ENCODE results near the gene EEF2K. TPM values are rescaled to one million over a fixed set of nuclear protein-coding genes. Genes with fewer than 3 reads are reported as not detected.
A peak's percentile ranks its signal among the peaks of the same experiment; 100 is the strongest.
"Not testable (repeated sequence)": the region's sequence is repeated elsewhere in the genome, so short reads cannot be mapped to it uniquely, and the experiment has no call there.

EEF2K gene
- total RNA-seq, 2 experiments from 2014 or later, result 23.0 to 24.1 TPM

DNA sequence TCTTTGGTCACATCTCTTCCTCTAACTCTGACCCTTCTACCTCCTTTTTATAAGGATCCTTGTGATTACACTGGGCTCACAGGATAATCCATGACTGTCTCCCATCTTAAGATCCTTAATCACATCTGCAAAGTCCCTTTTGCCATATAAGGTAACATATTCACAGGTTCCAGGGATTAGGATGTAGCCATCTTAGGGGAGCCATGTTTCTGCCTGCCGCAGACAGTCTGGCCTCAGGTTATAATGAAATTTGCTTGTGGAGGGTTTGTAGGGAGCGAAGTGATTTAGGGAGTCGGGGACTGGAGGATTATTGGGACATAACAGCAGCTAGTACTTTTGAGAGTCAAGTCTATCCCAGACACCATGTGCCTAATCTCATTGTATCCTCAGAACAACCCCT, 7.7 kb downstream of the EEF2K start:
- H3K36me3 Mint-ChIP-seq, result peaks cover 25% of the 10 kb centered on the region
- intact Hi-C loops (cut with micrococcal nuclease), result no loop called here
- no peak for DNase-seq
- ChIA-PET CTCF (interaction anchor here (1.1 kb wide), 1 partner anchor 18 kb away, joined by 3 read pairs; no protein-coding TSS in a partner anchor), POLR2A (no interaction called here)
- no peak overlapping the region for H3K4me3 Mint-ChIP-seq
- peaks cover 29% of the 10 kb centered on the region for H3K4me1 Mint-ChIP-seq (ENCODE audit: low read depth)
- peaks cover 4% of the 10 kb centered on the region for H3K9me3 Mint-ChIP-seq
- H3K27me3 Mint-ChIP-seq, result no peaks in the 10 kb centered on the region
- H3K27ac Mint-ChIP-seq, result no peak overlapping the region

DNA sequence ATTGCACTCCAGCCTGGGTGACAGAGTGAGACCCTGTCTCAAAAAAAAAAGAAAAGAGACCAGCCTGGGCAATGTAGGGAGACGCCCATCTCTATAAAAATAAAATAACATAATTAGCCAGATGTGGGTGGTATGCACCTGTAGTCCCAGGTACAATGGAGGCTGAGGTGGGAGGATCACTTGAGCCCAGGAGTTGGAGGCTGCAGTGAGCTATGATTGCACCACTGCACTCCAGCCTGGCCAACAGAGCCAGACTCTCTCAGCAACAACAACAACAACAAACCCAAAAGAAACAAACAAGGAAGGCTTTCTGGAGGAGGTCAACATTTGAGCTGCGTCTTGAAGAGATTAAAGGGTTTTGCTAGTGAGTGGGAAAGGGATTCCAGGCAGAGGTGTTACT, 8.3 kb downstream of the EEF2K start:
- no peak for DNase-seq
- H3K9me3 Mint-ChIP-seq, result peaks cover 4% of the 10 kb centered on the region
- intact Hi-C loops (cut with micrococcal nuclease), result no loop called here
- ChIA-PET POLR2A (no interaction called here), CTCF (no interaction called here)
- peaks cover 26% of the 10 kb centered on the region for H3K4me1 Mint-ChIP-seq (ENCODE audit: low read depth)
- H3K36me3 Mint-ChIP-seq, result peaks cover 24% of the 10 kb centered on the region
- H3K27ac Mint-ChIP-seq, result no peak overlapping the region
- H3K4me3 Mint-ChIP-seq, result no peak overlapping the region
- no peaks in the 10 kb centered on the region for H3K27me3 Mint-ChIP-seq

DNA sequence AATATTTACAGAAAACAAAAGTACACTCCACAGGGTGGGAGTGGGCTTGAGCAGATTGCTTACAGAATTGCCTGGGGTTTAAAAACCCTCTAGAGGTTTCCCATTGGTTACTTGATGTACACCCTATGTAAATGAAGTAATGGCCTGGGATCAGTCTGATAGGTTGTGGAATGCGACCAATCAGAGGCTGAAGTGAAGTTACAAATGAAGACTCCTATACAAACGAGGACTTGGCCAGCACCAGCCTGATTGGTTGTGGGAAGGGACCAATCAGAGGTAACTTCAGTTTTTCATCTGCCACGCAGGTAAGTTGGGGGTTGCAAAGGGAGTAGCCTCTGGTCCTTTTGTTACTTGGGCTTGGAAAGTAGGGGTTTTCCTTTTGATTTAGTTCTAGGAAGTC, 8.8 kb downstream of the EEF2K start:
- intact Hi-C loops (cut with micrococcal nuclease), result no loop called here
- H3K4me1 Mint-ChIP-seq (ENCODE audit: low read depth), result peaks cover 22% of the 10 kb centered on the region
- H3K36me3 Mint-ChIP-seq, result peaks cover 24% of the 10 kb centered on the region
- DNase-seq, result no peak
- H3K27ac Mint-ChIP-seq, result no peak overlapping the region
- H3K9me3 Mint-ChIP-seq, result peaks cover 4% of the 10 kb centered on the region
- CTCF ChIA-PET, result interaction anchor here (0.6 kb wide), 1 partner anchor 15 kb away, joined by 5 read pairs; no protein-coding TSS in a partner anchor
- no peaks in the 10 kb centered on the region for H3K27me3 Mint-ChIP-seq
- POLR2A ChIA-PET, result no interaction called here
- no peak overlapping the region for H3K4me3 Mint-ChIP-seq

DNA sequence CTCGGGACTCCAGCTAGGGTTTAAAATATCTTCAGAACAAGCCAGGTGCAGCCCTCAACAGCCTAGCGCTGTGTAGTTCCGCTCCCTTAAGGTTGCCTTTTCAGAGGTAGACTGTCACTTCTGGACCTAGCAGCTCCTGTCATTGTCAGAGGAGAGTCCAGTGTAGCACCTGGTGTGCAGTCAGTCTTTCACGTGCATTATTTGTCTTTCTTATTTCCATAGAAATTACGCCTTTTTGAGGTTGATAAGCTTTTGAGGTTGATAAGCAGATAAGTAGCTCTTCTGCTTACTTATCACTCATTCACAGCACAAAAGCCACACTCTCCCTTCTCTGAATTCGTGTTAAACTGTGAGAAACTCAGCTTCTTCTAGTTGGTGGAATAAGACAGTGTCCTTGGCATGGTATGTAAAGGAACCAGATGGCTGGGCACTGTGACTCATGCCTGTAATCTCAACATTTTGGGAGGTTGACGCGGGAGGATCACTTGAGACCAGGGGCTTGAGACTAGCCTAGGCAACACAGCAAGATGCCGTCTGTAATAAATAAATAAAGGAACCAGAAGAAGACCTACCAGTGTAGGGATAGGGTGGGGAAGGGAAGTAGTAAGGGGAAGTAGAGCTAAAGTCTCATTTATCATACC, 10.2 kb downstream of the EEF2K start:
- DNase-seq, result no peak
- CTCF ChIA-PET, result interaction anchor here (1.2 kb wide), 1 partner anchor 10 kb away, joined by 5 read pairs; the partner anchor contains the start of gene EEF2K
- Mint-ChIP-seq H3K4me3 (no peak overlapping the region), H3K27me3 (no peaks in the 10 kb centered on the region), H3K36me3 (peaks cover 12% of the 10 kb centered on the region), H3K4me1 (ENCODE audit: low read depth) (peaks cover 24% of the 10 kb centered on the region), H3K9me3 (no peaks in the 10 kb centered on the region), H3K27ac (no peak overlapping the region)
- POLR2A ChIA-PET, result no interaction called here
- intact Hi-C loops (cut with micrococcal nuclease), result no loop called here

DNA sequence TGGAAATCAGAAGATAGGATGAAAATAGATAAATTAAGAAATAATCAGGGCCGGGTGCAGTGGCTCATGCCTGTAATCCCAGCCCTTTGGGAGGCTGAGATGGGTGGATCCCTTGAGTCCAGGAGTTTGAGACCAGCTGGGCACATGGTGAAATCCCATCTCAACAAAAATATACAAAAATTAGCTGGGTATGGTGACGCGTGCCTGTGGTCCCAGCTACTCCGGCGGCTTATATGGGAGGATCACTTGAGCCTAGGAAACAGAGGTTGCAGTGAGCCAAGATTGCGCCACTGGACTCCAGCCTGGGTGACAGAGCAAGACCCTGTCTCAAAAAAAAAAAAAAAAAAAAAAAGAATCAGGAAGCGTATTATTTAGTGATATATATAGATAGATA, 10.8 kb downstream of the EEF2K start:
- H3K36me3 Mint-ChIP-seq, result peaks cover 12% of the 10 kb centered on the region
- CTCF ChIA-PET, result interaction anchor here (1.2 kb wide), 1 partner anchor 10 kb away, joined by 5 read pairs; the partner anchor contains the start of gene EEF2K
- H3K4me3 Mint-ChIP-seq; DNase-seq; H3K27me3 Mint-ChIP-seq; intact Hi-C loops (cut with micrococcal nuclease); H3K9me3 Mint-ChIP-seq; H3K27ac Mint-ChIP-seq: not testable (repeated sequence)
- peaks cover 24% of the 10 kb centered on the region for H3K4me1 Mint-ChIP-seq (ENCODE audit: low read depth)
- POLR2A ChIA-PET, result interaction anchor here (1.8 kb wide), 1 partner anchor 9 kb away, joined by 7 read pairs; no protein-coding TSS in a partner anchor

DNA sequence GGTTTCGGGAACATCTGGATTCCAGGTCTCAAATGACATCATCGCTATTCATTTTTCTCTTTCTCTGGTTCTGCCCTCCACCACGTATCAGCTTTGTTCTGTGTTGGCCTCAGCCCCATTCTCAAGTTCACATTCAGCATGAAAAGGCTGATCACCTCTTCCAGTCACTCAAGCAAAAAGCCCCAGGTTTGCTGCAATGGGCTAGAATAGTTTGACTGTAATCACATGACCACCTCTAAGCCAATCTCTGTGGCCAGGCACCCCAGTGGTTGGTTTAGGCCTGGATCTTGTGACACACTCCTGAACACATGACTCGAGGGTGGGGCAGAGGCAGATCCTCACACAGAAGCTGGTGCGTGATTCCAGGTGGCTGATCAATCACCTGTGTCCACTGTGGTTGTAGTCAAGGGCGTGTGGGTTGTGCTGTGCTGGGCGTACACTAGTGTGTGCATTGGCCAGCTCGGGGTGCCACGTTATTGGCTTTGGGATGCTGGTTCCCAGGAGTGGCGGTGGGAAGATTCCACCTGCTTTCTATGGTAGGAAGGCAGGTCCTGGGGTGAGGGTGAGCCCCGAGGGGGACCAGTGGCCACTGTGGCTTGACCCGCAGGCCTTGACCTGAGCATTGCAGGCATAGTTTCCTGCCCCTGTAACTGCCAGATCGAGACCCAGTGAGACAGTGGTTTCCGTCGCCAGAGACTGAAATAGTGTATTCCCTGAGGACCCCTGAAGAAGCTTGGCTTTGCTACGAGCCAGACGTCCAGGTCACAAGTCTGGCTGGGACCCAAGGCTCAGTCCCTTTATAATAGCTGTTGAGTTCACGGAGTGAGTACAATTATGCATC, 12.0 kb downstream of the EEF2K start:
- H3K27ac Mint-ChIP-seq, result peak overlapping the region; percentile 28
- no peak overlapping the region for H3K4me3 Mint-ChIP-seq
- no peaks in the 10 kb centered on the region for H3K9me3 Mint-ChIP-seq
- peaks cover 13% of the 10 kb centered on the region for H3K36me3 Mint-ChIP-seq
- peak; percentile 53 for DNase-seq
- H3K4me1 Mint-ChIP-seq (ENCODE audit: low read depth), result peaks cover 27% of the 10 kb centered on the region
- intact Hi-C loops (cut with micrococcal nuclease), result no loop called here
- ChIA-PET CTCF (interaction anchor here (0.7 kb wide), 1 partner anchor 44 kb away, joined by 5 read pairs; no protein-coding TSS in a partner anchor), POLR2A (interaction anchor here (1.1 to 1.8 kb wide), 2 partner anchors 10 to 12 kb away, joined by 3 to 7 read pairs; partner anchors contain the start of gene EEF2K)
- H3K27me3 Mint-ChIP-seq, result no peaks in the 10 kb centered on the region

DNA sequence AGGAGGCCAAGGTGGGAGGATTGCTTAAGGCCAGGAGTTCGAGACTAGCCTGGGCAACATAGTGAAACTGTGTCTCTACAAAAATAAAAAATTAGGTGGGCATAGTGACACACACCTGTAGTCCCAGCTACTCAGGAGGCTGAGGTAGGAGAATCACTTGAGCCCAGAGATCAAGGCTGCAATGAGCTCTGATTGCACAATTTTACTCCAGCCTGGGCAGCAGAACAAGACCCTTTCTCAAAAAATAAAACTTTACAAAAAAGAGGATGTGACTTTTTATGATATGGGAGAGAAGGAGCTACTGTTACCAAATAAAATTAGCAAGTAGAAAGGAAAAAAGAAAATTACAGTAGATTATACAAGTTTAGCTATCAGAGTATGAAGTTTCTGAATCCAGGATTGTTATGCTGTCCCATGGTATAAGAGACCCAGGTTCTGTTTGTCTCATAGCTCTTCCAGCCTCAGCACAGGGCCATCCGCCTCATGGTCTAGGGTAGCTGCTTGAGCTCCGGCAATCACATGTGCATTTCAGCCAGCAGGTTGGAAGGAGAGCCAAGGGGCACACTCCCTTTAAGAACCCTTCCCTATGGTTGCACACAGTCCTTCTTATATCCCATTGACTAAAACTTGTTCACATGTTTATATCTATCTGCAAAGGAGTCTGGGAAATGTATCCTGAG, 13.5 kb downstream of the EEF2K start:
- Mint-ChIP-seq H3K9me3 (no peaks in the 10 kb centered on the region), H3K4me1 (ENCODE audit: low read depth) (peaks cover 27% of the 10 kb centered on the region), H3K27ac (no peak overlapping the region), H3K27me3 (no peaks in the 10 kb centered on the region), H3K4me3 (no peak overlapping the region), H3K36me3 (peaks cover 6% of the 10 kb centered on the region)
- CTCF ChIA-PET, result interaction anchor here (0.6 kb wide), 1 partner anchor 1047 kb away, joined by 3 read pairs; no protein-coding TSS in a partner anchor
- POLR2A ChIA-PET, result interaction anchor here (1.0 to 1.5 kb wide), 2 partner anchors 13 to 43 kb away, joined by 4 read pairs; partner anchors contain the start of gene EEF2K
- DNase-seq, result no peak
- intact Hi-C loops (cut with micrococcal nuclease), result no loop called here

DNA sequence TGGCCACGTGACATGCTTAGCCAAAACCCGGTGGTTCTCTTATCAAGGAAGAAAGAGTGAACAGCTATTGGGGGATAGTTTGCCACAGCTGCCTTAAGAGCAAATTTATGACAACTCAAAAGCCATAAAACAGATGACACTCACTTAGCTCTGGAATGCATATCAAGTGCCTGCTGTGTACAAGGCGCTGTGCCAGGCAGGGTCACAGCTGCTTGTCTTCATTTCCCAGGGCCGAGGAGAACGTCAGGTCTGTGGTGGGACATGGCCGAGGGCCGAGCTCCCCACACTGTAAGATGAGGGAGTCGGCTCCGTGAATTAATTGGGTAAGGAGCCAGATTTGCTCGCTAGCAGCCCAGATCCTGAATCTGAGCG, 14.0 kb downstream of the EEF2K start:
- POLR2A ChIA-PET, result interaction anchor here (1.0 to 1.5 kb wide), 2 partner anchors 14 to 42 kb away, joined by 4 read pairs; partner anchors contain the start of gene EEF2K
- no peak overlapping the region for H3K27ac Mint-ChIP-seq
- peaks cover 27% of the 10 kb centered on the region for H3K4me1 Mint-ChIP-seq (ENCODE audit: low read depth)
- H3K9me3 Mint-ChIP-seq, result no peaks in the 10 kb centered on the region
- H3K4me3 Mint-ChIP-seq, result no peak overlapping the region
- intact Hi-C loops (cut with micrococcal nuclease), result no loop called here
- CTCF ChIA-PET, result interaction anchor here (0.6 kb wide), 1 partner anchor 1046 kb away, joined by 3 read pairs; no protein-coding TSS in a partner anchor
- no peak for DNase-seq
- no peaks in the 10 kb centered on the region for H3K27me3 Mint-ChIP-seq
- peaks cover 6% of the 10 kb centered on the region for H3K36me3 Mint-ChIP-seq

DNA sequence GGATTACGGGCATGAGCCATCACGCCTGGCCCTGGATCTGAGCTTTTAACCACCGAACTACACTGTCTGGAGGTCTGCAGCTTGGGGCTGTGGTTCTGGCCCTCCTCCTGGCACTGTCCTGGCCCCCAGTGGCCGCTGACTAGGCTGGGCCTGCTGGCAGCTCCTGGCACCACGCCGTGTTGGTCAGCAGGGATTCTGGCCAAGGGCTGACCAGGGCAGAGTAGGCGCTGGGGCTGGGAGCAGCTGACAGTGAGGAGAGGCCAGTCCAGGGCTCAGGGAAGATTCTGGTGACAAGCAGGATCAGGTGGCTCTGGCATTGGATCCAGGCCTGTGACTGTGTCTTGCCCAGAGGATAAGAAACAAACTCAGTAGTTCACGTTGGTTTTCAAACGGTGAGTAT, 14.6 kb downstream of the EEF2K start:
- DNase-seq, result no peak
- Mint-ChIP-seq H3K4me3 (no peak overlapping the region), H3K27me3 (no peaks in the 10 kb centered on the region), H3K9me3 (no peaks in the 10 kb centered on the region), H3K27ac (no peak overlapping the region), H3K36me3 (peaks cover 4% of the 10 kb centered on the region), H3K4me1 (ENCODE audit: low read depth) (peaks cover 23% of the 10 kb centered on the region)
- ChIA-PET CTCF (no interaction called here), POLR2A (interaction anchor here (1.0 to 1.5 kb wide), 2 partner anchors 15 to 41 kb away, joined by 4 read pairs; partner anchors contain the start of gene EEF2K)
- intact Hi-C loops (cut with micrococcal nuclease), result no loop called here

DNA sequence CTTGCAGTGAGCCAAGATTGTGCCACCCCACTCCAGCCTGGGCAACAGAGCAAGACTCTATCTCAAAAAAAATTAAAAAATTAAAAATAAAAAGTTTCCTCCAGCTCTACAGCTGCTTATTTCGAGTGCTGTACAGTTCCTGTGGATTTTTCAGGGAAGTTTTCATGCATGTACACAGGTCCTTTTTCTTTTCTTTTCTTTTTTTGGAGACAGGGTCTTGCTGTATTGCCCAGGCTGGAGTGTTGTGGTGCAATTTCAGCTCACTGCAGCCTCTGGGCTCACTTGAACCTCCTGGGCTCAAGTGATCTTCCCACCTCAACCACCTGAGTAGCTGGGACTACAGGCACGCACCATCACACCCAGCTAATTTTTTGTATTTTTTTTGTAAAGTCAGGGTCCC, 15.9 kb downstream of the EEF2K start:
- intact Hi-C loops (cut with micrococcal nuclease), result no loop called here
- H3K4me1 Mint-ChIP-seq (ENCODE audit: low read depth), result peaks cover 22% of the 10 kb centered on the region
- ChIA-PET POLR2A (no interaction called here), CTCF (interaction anchor here (0.6 kb wide), 1 partner anchor 206 kb away, joined by 3 read pairs; no protein-coding TSS in a partner anchor)
- no peak overlapping the region for H3K27ac Mint-ChIP-seq
- no peak overlapping the region for H3K4me3 Mint-ChIP-seq
- H3K9me3 Mint-ChIP-seq, result no peaks in the 10 kb centered on the region
- peaks cover 4% of the 10 kb centered on the region for H3K36me3 Mint-ChIP-seq
- no peak for DNase-seq
- no peaks in the 10 kb centered on the region for H3K27me3 Mint-ChIP-seq

DNA sequence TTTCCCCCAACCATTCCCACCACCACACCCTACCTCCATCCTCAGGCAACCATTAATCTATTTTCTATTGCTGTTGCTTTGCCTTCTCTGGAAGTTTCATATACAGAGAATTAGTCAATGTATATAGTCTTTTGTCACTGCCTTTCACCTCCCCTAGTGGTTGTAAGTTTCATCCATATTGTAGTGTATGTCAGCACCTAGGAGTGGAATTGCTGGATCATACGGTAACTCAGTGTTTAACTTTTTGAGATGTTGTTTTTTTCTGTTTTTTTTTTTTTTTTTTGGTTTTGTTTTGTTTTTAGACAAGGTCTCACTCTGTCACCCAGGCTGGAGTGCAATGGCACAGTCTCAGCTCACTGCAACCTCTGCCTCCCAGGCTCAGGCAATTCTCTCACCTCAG, 16.9 kb downstream of the EEF2K start:
- DNase-seq, result no peak
- Mint-ChIP-seq H3K27me3 (no peaks in the 10 kb centered on the region), H3K4me3 (no peak overlapping the region), H3K36me3 (peaks cover 4% of the 10 kb centered on the region), H3K27ac (no peak overlapping the region), H3K9me3 (no peaks in the 10 kb centered on the region), H3K4me1 (ENCODE audit: low read depth) (peaks cover 18% of the 10 kb centered on the region)
- ChIA-PET POLR2A (no interaction called here), CTCF (no interaction called here)
- intact Hi-C loops (cut with micrococcal nuclease), result no loop called here

DNA sequence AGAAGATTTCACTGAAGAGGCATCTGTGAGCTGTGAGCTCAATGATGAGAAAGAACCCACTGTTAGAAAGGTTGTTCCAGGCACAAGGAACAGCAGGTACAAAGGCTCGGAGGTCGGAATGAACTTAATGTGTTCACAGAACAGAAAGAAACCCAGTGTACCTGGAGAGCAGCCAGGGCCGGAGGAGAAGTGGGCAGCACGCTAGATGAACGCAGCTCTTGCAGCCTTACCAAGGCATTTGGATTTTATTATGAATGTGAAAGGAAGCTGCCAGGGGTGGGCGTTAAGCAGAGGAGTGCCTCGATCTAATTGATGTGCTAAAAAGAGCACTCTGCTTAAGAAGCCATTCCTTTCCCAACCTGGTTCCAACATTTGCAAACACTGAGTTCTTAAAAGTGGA, 19.0 kb downstream of the EEF2K start:
- CTCF ChIA-PET, result interaction anchor here (1.4 kb wide), 1 partner anchor 29 kb away, joined by 3 read pairs; no protein-coding TSS in a partner anchor
- H3K4me3 Mint-ChIP-seq, result no peak overlapping the region
- H3K27ac Mint-ChIP-seq, result no peak overlapping the region

More for the DNA sequence above, 19.0 kb downstream of the EEF2K start:
- Mint-ChIP-seq H3K4me1 (ENCODE audit: low read depth) (peaks cover 12% of the 10 kb centered on the region), H3K27me3 (no peaks in the 10 kb centered on the region), H3K9me3 (no peaks in the 10 kb centered on the region), H3K36me3 (peaks cover 12% of the 10 kb centered on the region)
- POLR2A ChIA-PET, result no interaction called here
- no peak for DNase-seq
- intact Hi-C loops (cut with micrococcal nuclease), result no loop called here
